NCI-H510A treated with DMSO at 0.1 percent for 48 hours (cell line): ENCODE data around the gene CACNB1.

ENCODE experiments used
- DNase-seq: peaks from one replicate; lab custom pipeline; 2025; lab: John Stamatoyannopoulos, UW

The CACNB1 gene

DNA sequence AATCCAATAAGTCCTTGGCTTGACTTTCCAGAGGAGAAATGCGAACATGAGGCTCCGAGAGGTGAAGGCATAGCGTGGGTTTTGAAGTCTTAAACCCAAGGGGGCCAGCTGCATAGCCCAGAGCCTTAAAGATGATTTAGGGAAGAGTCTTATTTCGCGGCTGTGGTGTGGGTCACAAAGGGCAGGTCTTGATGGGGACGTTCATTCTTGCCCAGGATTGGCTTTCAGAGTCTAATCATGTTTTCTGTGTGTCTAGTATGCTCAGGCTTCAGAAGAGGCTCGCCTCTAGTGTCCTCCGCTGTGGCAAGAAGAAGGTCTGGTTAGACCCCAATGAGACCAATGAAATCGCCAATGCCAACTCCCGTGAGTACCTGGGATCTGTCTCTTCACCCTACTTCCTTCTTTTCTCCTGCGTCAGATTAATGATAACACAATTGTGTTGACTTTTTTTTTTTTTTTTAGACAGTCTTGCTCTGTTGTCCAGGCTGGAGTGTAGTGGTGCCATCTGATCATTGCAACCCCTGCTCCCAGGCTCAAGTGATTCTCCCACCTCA, 3.6 kb upstream of the CACNB1 start:
- DNase-seq, result no peak

- DNase-seq, result peak; percentile 95
Measured at GRCh38 chr17:39200070-39200879, 2.8 kb upstream of the CACNB1 start, which contains the start of gene RPL19. Gene RPL19 (plus strand): TSS chr17:39200283. CDS start chr17:39200345, 62 bp downstream.

GRCh38 chr17:39199820-39200069, 2.3 kb upstream of the CACNB1 start:
- DNase-seq, result no peak

DNA sequence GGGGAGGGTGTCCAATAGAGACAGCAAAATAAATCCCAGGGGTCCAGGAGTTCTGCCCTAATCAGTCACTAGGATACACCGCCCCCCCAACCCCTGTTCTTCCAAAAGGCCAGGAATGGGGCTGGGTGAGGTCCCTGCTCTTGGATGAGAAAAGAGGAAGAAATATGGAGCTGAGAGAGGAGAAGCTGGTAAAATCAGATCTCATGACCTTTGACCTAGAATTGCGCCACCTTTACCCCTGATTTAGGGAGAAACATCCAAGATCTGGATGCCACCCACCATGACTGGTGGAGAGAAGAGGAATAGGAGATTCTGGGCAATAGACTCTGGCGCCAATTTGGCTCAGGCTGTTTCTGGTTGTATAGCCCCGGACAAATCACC, 707 bp upstream of the CACNB1 start:
- DNase-seq, result no peak

GRCh38 chr17:39196808-39197291, 619 bp downstream of the CACNB1 start:
- peak; percentile 20 for DNase-seq

- DNase-seq, result no peak
Measured at GRCh38 chr17:39196241-39196807, 1.1 kb downstream of the CACNB1 start.

- no peak for DNase-seq
Measured at GRCh38 chr17:39195568-39196160, 1.8 kb downstream of the CACNB1 start.

DNA sequence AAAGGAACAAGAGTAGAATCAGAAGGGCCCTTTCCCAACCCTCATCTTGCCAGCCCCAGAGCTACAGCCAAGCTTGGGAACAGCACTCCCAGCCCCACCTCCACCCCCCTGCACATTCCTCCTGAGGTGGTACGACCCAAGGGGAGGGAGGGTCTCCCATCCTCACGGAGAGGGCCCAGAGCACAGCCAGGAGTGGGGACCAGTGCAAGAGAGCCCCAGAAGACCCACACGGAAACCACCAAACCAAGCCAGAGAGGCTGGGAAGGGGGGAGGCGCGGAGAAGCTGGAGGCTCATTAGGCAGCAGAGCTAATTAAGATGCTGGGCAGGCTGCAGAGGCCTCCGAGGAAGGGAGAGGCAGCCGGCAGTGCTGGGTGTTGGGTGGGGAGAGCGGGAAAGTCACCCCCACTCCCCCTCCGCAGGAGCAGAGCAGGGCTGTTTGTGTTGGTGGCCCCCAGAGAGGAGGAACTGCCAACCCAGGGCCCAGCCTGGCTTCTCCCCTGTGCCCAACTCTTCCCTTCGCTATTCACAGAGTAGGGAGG, 2.4 kb downstream of the CACNB1 start:
- DNase-seq, result no peak

- DNase-seq, result no peak
Measured at GRCh38 chr17:39194089-39194984, 3.1 kb downstream of the CACNB1 start.

- DNase-seq, result no peak
Measured at GRCh38 chr17:39193346-39193745, 4.1 kb downstream of the CACNB1 start.

DNA sequence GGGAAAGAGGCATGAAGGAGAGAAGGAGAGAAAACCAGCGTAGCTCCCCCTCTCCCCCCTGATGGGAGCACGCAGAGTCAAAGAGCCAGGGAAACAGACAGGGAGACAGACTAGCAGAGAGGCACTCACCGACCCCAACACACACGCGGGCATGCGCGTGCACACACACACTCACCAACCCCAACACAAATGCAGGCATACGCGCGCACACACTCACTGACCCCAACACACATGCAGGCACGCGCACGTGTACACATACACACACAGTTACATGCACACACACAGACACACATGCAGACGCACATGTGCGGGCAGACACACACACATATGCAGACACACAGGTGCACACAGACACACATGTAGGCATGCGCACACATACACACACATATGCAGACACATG, 4.6 kb downstream of the CACNB1 start:
- DNase-seq, result no peak

GRCh38 chr17:39191750-39192510, 5.5 kb downstream of the CACNB1 start:
- no peak for DNase-seq

DNA sequence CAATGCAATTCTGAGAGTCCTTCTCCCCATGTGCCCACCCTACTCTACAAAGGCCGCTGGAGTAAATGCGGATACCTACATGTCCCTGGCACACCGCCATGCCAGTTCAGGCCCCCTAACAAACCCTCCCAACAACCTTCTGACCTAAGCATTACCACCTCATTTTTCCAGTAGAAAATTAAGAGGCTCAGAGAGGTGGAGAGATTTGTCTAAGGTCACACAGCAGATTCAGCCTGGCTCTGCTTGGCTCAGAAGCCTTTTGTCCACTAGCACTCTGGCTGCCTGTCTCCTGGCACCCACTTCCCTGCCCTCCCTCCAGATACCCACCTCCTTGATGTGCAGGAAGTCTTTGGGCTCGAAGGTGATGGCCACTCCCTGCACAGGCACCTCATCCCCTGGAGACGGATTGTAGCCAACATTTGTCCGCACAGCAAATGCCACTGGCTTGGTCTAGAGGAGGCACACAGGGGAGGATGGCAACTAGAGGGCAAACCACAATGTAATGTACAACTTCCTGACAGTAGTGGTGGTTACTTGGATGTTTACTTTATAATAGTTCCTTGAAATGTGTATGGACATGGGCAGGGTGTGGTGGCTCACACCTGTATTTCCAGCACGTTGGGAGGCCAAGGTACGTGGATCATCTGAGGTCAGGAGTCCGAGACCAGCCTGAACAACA, 10.2 kb downstream of the CACNB1 start:
- no peak for DNase-seq

GRCh38 chr17:39186481-39187002, 10.9 kb downstream of the CACNB1 start:
- DNase-seq, result no peak

DNA sequence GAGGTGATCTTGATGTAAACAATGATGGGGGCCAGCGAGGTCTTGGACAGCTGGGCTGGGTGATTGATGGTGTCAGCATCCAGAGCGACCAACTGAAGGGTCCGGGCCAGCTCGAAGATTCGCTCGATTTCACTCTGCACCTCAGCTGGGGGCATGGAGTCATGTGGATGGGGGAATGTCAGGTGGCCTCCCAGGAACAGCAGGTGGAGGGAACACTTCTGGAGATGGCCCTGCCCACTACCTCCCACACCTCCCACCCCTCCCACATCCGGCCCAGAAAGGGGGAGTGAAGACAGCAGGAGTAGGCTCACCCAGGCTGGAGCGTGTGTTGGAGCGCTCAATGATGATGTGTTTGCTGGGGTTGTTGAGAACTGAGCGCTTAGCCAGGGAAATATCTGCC, 13.7 kb downstream of the CACNB1 start:
- DNase-seq, result peak; percentile 81

DNA sequence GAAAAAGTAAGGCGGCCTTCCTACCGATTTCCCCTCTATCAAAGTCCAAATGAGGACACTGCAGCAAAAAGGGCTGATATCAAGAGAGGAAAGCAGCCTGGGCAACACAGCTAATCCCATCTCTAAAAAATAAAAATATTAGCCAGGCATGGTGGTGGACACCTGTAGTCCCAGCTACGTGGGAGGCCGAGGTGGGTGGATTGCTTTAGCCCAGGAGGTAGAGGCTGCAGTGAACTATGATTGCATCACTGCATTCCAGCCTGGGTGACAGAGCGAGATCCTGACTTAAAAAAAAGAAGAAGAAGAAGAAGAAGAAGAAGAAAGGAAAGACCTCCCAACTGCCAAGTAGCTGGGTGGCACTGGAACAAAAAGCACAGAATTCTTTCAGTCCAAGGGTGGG, 14.4 kb downstream of the CACNB1 start:
- no peak for DNase-seq

GRCh38 chr17:39181303-39181702, 16.2 kb downstream of the CACNB1 start:
- DNase-seq, result no peak

DNA sequence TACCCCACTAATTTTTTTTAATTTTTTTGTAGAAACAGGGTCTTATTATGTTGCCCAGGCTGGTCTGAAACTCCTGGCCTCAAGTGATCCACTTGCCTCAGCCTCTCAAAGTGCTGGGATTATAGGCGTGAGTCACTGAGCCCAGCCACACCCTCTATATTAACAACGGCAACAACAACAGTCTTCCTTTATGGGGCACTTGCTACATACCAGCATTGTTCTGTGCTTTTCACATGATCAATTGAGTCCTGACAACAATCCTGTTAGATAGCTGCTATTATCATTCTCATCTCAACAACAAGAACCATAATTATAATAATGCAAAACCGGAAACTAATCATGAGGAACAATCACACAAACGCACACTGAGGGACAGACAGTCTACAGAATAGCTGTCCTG, 18.9 kb downstream of the CACNB1 start:
- DNase-seq, result no peak

DNA sequence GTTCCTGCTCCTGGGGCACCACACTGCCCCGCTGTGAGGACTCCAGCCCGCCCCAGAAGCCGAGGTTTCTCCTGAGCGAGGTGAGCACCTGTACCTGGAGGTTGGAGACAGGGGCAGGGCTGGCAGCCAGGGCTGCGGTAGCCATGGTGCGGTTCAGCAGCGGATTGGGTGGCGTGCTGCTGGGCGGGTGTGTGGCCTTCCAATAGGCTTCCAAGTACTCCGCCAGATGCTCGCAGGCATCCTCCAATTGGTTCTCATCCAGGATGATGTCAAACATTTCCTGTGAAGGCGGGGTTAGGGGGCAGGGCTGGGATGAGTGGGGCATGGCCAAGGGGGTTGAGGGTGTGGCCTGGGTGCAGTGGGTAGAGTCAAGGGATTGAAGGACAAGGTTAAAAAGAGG, 20.2 kb downstream of the CACNB1 start:
- no peak for DNase-seq

- DNase-seq, result no peak
Measured at GRCh38 chr17:39175695-39176093, 21.8 kb downstream of the CACNB1 start.
